Measurements from ENCODE around the gene FTO. TPM values are rescaled to one million over a fixed set of nuclear protein-coding genes. Genes with fewer than 3 reads are reported as not detected.

The FTO gene
- polyA plus RNA-seq, 2 donors, result 5.3 to 14.7 TPM

DNA sequence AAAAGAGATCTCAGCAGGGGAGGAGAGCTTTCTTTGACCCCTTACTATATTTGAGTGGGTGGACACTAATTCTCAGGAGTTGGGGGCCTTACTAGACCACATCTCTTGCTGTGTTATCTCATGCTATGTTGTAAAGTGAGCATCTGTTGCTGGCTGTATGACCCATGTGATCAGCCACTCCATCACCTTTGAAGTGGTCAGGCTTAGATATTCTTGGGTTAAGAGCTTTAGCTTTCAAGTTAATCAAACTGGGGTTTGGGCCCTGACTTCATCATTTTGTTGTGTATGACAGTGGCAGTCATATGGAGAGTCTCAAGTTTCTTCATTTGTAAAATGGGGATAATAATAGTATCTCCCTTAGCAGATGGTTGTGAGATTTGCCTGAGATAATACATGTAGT lies 201.1 kb downstream of the FTO start:
- Histone ChIP-seq H3K27me3 (ENCODE audit: control insufficient read depth in 1 of 2, insufficient read depth in 2 of 2, low read length in 2 of 2) (no peaks in the 10 kb centered on the region), H3K27ac (ENCODE audit: low read depth in 2 of 2, low read length in 1 of 2) (peak overlapping the region; percentile 15 to 35), H3K36me3 (ENCODE audit: control insufficient read depth in 2 of 2, insufficient read depth in 2 of 2, low read length in 1 of 2) (no peaks in the 10 kb centered on the region), H3K4me1 (ENCODE audit: control insufficient read depth in 2 of 2, insufficient read depth in 2 of 2, low read length in 1 of 2) (no peaks in the 10 kb centered on the region), H3K9me3 (ENCODE audit: control insufficient read depth in 2 of 2, insufficient read depth in 1 of 2, low read depth in 1 of 2, low read length in 1 of 2) (no peaks in the 10 kb centered on the region), H3K4me3 (ENCODE audit: low read depth in 1 of 2, low read length in 2 of 2) (no peak overlapping the region)

GRCh38 chr16:53908731-53909130 lies 204.8 kb downstream of the FTO start:
- Histone ChIP-seq H3K27me3 (ENCODE audit: control insufficient read depth in 1 of 2, insufficient read depth in 2 of 2, low read length in 2 of 2) (no peaks in the 10 kb centered on the region), H3K4me1 (ENCODE audit: control insufficient read depth in 2 of 2, insufficient read depth in 2 of 2, low read length in 1 of 2) (no peaks in the 10 kb centered on the region), H3K4me3 (ENCODE audit: low read depth in 1 of 2, low read length in 2 of 2) (no peak overlapping the region), H3K36me3 (ENCODE audit: control insufficient read depth in 2 of 2, insufficient read depth in 2 of 2, low read length in 1 of 2) (no peaks in the 10 kb centered on the region), H3K27ac (ENCODE audit: low read depth in 2 of 2, low read length in 1 of 2) (no peak overlapping the region), H3K9me3 (ENCODE audit: control insufficient read depth in 2 of 2, insufficient read depth in 1 of 2, low read depth in 1 of 2, low read length in 1 of 2) (no peaks in the 10 kb centered on the region)
- 56 to 71% methylated on average over 3 of the region's 3 CpGs for WGBS, 2 donors

DNA sequence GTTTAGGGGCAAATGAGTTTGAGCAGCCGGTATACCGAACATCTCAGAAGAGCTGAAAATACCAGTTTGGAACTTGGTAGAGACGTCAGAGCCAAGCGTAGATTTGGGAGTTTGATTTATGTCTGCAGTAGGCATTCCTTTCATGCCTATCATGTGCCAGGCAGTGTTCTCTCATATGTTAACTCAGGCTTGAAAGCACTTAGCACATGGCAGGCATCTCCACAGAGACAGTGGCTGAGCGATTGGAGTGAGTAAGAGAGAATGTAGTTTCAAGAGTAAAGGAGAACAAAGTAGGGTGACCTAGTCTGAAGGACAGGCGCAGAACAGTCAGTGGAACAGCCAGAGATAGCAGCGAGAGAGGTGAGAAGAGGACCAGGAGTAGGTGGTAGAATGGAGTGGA lies 207.0 kb downstream of the FTO start:
- no peaks in the 10 kb centered on the region for H3K36me3 ChIP-seq (ENCODE audit: control insufficient read depth in 2 of 2, insufficient read depth in 2 of 2, low read length in 1 of 2)
- H3K9me3 ChIP-seq (ENCODE audit: control insufficient read depth in 2 of 2, insufficient read depth in 1 of 2, low read depth in 1 of 2, low read length in 1 of 2), result no peaks in the 10 kb centered on the region
- no peaks in the 10 kb centered on the region for H3K4me1 ChIP-seq (ENCODE audit: control insufficient read depth in 2 of 2, insufficient read depth in 2 of 2, low read length in 1 of 2)
- no peaks in the 10 kb centered on the region for H3K27me3 ChIP-seq (ENCODE audit: control insufficient read depth in 1 of 2, insufficient read depth in 2 of 2, low read length in 2 of 2)
- no peak overlapping the region for H3K4me3 ChIP-seq (ENCODE audit: low read depth in 1 of 2, low read length in 2 of 2)
- H3K27ac ChIP-seq (ENCODE audit: low read depth in 2 of 2, low read length in 1 of 2), result no peak overlapping the region
- 89 to 91% methylated on average over 7 of the region's 7 CpGs for WGBS, 2 donors

- Histone ChIP-seq H3K27ac (ENCODE audit: low read depth in 2 of 2, low read length in 1 of 2) (no peak overlapping the region), H3K4me1 (ENCODE audit: control insufficient read depth in 2 of 2, insufficient read depth in 2 of 2, low read length in 1 of 2) (no peaks in the 10 kb centered on the region), H3K9me3 (ENCODE audit: control insufficient read depth in 2 of 2, insufficient read depth in 1 of 2, low read depth in 1 of 2, low read length in 1 of 2) (no peaks in the 10 kb centered on the region), H3K4me3 (ENCODE audit: low read depth in 1 of 2, low read length in 2 of 2) (no peak overlapping the region), H3K27me3 (ENCODE audit: control insufficient read depth in 1 of 2, insufficient read depth in 2 of 2, low read length in 2 of 2) (no peaks in the 10 kb centered on the region), H3K36me3 (ENCODE audit: control insufficient read depth in 2 of 2, insufficient read depth in 2 of 2, low read length in 1 of 2) (no peaks in the 10 kb centered on the region)
- WGBS, 2 donors, result 50 to 80% methylated on average over 2 of the region's 2 CpGs
Observed at GRCh38 chr16:53911513-53911912, 207.6 kb downstream of the FTO start.

GRCh38 chr16:53912155-53912554 lies 208.2 kb downstream of the FTO start:
- 56 to 78% methylated on average over 2 of the region's 2 CpGs for WGBS, 2 donors
- Histone ChIP-seq H3K27me3 (ENCODE audit: control insufficient read depth in 1 of 2, insufficient read depth in 2 of 2, low read length in 2 of 2) (no peaks in the 10 kb centered on the region), H3K4me1 (ENCODE audit: control insufficient read depth in 2 of 2, insufficient read depth in 2 of 2, low read length in 1 of 2) (no peaks in the 10 kb centered on the region)

GRCh38 chr16:53913099-53913870 lies 209.3 kb downstream of the FTO start:
- Histone ChIP-seq H3K4me3 (ENCODE audit: low read depth in 1 of 2, low read length in 2 of 2) (no peak overlapping the region), H3K36me3 (ENCODE audit: control insufficient read depth in 2 of 2, insufficient read depth in 2 of 2, low read length in 1 of 2) (no peaks in the 10 kb centered on the region), H3K4me1 (ENCODE audit: control insufficient read depth in 2 of 2, insufficient read depth in 2 of 2, low read length in 1 of 2) (no peaks in the 10 kb centered on the region), H3K27ac (ENCODE audit: low read depth in 2 of 2, low read length in 1 of 2) (no peak overlapping the region), H3K27me3 (ENCODE audit: control insufficient read depth in 1 of 2, insufficient read depth in 2 of 2, low read length in 2 of 2) (no peaks in the 10 kb centered on the region), H3K9me3 (ENCODE audit: control insufficient read depth in 2 of 2, insufficient read depth in 1 of 2, low read depth in 1 of 2, low read length in 1 of 2) (no peaks in the 10 kb centered on the region)
- 63% methylated on average over 7 of the region's 7 CpGs for WGBS, 2 donors

More at GRCh38 chr16:53912155-53912554, 208.2 kb downstream of the FTO start:
- Histone ChIP-seq H3K36me3 (ENCODE audit: control insufficient read depth in 2 of 2, insufficient read depth in 2 of 2, low read length in 1 of 2) (no peaks in the 10 kb centered on the region), H3K9me3 (ENCODE audit: control insufficient read depth in 2 of 2, insufficient read depth in 1 of 2, low read depth in 1 of 2, low read length in 1 of 2) (no peaks in the 10 kb centered on the region), H3K4me3 (ENCODE audit: low read depth in 1 of 2, low read length in 2 of 2) (no peak overlapping the region), H3K27ac (ENCODE audit: low read depth in 2 of 2, low read length in 1 of 2) (no peak overlapping the region)

DNA sequence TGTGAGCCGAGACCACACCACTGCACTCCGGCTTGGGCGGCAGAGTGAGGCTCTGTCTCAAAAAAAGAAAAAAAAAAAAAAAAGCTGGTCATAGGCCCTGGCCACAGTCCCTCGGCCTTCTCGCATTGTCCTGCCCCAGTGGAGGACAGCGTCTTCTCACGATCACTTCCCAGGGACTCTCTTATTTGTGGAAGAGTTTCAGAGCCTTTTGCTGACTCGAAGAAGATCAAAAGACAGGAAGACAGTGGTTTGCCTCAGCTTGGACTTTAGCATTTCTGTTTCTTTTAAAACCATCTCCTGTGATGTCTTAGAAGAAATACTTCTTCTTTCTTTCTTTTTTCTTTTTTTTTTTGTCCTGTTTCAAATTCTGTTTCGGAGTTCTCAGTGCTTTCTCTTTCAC lies 210.0 kb downstream of the FTO start:
- H3K4me1 ChIP-seq (ENCODE audit: control insufficient read depth in 2 of 2, insufficient read depth in 2 of 2, low read length in 1 of 2), result no peaks in the 10 kb centered on the region
- H3K9me3 ChIP-seq (ENCODE audit: control insufficient read depth in 2 of 2, insufficient read depth in 1 of 2, low read depth in 1 of 2, low read length in 1 of 2), result no peaks in the 10 kb centered on the region
- H3K4me3 ChIP-seq (ENCODE audit: low read depth in 1 of 2, low read length in 2 of 2), result no peak overlapping the region
- 82% methylated on average over 9 of the region's 9 CpGs for WGBS, 2 donors
- no peaks in the 10 kb centered on the region for H3K36me3 ChIP-seq (ENCODE audit: control insufficient read depth in 2 of 2, insufficient read depth in 2 of 2, low read length in 1 of 2)
- no peak overlapping the region for H3K27ac ChIP-seq (ENCODE audit: low read depth in 2 of 2, low read length in 1 of 2)
- no peaks in the 10 kb centered on the region for H3K27me3 ChIP-seq (ENCODE audit: control insufficient read depth in 1 of 2, insufficient read depth in 2 of 2, low read length in 2 of 2)

GRCh38 chr16:53914736-53915135 lies 210.8 kb downstream of the FTO start:
- Histone ChIP-seq H3K36me3 (ENCODE audit: control insufficient read depth in 2 of 2, insufficient read depth in 2 of 2, low read length in 1 of 2) (no peaks in the 10 kb centered on the region), H3K9me3 (ENCODE audit: control insufficient read depth in 2 of 2, insufficient read depth in 1 of 2, low read depth in 1 of 2, low read length in 1 of 2) (no peaks in the 10 kb centered on the region), H3K27me3 (ENCODE audit: control insufficient read depth in 1 of 2, insufficient read depth in 2 of 2, low read length in 2 of 2) (no peaks in the 10 kb centered on the region), H3K4me1 (ENCODE audit: control insufficient read depth in 2 of 2, insufficient read depth in 2 of 2, low read length in 1 of 2) (no peaks in the 10 kb centered on the region), H3K27ac (ENCODE audit: low read depth in 2 of 2, low read length in 1 of 2) (no peak overlapping the region), H3K4me3 (ENCODE audit: low read depth in 1 of 2, low read length in 2 of 2) (no peak overlapping the region)
- WGBS, 2 donors, result 92 to 93% methylated on average over 3 of the region's 3 CpGs

GRCh38 chr16:53915452-53916160 lies 211.7 kb downstream of the FTO start:
- no peak overlapping the region for H3K27ac ChIP-seq (ENCODE audit: low read depth in 2 of 2, low read length in 1 of 2)
- no peaks in the 10 kb centered on the region for H3K36me3 ChIP-seq (ENCODE audit: control insufficient read depth in 2 of 2, insufficient read depth in 2 of 2, low read length in 1 of 2)

GRCh38 chr16:53920988-53921387 lies 217.0 kb downstream of the FTO start:
- H3K9me3 ChIP-seq (ENCODE audit: control insufficient read depth in 2 of 2, insufficient read depth in 1 of 2, low read depth in 1 of 2, low read length in 1 of 2), result no peaks in the 10 kb centered on the region

More at GRCh38 chr16:53915452-53916160, 211.7 kb downstream of the FTO start:
- Histone ChIP-seq H3K4me1 (ENCODE audit: control insufficient read depth in 2 of 2, insufficient read depth in 2 of 2, low read length in 1 of 2) (no peaks in the 10 kb centered on the region), H3K9me3 (ENCODE audit: control insufficient read depth in 2 of 2, insufficient read depth in 1 of 2, low read depth in 1 of 2, low read length in 1 of 2) (no peaks in the 10 kb centered on the region), H3K4me3 (ENCODE audit: low read depth in 1 of 2, low read length in 2 of 2) (no peak overlapping the region), H3K27me3 (ENCODE audit: control insufficient read depth in 1 of 2, insufficient read depth in 2 of 2, low read length in 2 of 2) (no peaks in the 10 kb centered on the region)
- WGBS, 2 donors, result 89 to 90% methylated on average over 5 of the region's 5 CpGs

More at GRCh38 chr16:53920988-53921387, 217.0 kb downstream of the FTO start:
- 91 to 92% methylated on average over 3 of the region's 3 CpGs for WGBS, 2 donors
- Histone ChIP-seq H3K27me3 (ENCODE audit: control insufficient read depth in 1 of 2, insufficient read depth in 2 of 2, low read length in 2 of 2) (no peaks in the 10 kb centered on the region), H3K36me3 (ENCODE audit: control insufficient read depth in 2 of 2, insufficient read depth in 2 of 2, low read length in 1 of 2) (no peaks in the 10 kb centered on the region), H3K27ac (ENCODE audit: low read depth in 2 of 2, low read length in 1 of 2) (no peak overlapping the region), H3K4me1 (ENCODE audit: control insufficient read depth in 2 of 2, insufficient read depth in 2 of 2, low read length in 1 of 2) (no peaks in the 10 kb centered on the region), H3K4me3 (ENCODE audit: low read depth in 1 of 2, low read length in 2 of 2) (no peak overlapping the region)
